GM18858 (cell line): ENCODE results near the gene NXPH4.

Source experiments
- ATAC-seq: cut with Tn5 transposase; IDR thresholded peaks from one replicate; pipeline ENCODE4 v1.9.1; 2021; ENCODE audit not compliant: unreplicated experiment

NXPH4 gene

DNA sequence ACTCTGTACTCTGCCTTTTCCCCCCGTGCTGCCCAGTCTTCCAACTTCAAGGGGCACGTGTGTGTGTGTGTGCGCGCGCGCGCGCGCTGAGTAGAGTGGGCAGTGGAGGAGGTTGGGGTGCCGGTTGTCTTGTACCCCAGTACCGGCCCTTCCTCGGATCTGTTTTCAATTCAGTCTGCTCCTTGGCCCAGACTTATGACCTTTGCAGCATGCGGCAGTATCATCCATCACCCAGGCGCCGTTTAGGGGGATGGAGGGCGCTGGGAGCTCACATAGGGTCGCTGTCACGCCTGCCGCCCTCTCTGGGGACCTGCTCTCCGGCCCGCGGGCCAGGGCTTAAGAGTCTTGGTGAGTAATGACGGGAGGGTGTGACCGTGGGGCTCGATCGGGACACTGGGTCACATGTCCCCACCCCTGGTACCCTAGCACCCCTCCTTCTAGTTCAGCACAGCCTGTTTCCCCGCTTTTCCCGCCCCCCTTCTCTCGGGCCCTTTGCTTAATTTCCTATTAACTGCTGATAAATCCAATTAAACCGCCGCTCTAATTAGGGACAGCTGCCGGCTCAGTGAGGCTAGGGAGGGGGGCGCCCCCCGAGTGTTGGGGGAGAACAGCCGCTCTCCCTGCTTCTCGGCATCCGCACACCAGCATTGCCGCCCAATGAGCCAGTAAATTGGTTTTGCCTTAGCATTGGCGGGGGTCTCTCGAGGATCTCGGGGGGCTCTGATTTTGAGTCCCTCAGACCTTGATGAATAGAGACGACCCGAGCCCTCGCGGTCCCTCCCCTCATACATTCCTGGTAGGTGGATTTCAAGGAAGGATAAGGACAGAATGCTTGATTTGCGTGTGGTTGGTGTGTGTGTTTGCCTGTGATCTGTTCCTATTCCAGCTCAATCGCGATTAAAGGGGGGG, 25.1 kb downstream of the NXPH4 start:
- ATAC-seq = no peak

DNA sequence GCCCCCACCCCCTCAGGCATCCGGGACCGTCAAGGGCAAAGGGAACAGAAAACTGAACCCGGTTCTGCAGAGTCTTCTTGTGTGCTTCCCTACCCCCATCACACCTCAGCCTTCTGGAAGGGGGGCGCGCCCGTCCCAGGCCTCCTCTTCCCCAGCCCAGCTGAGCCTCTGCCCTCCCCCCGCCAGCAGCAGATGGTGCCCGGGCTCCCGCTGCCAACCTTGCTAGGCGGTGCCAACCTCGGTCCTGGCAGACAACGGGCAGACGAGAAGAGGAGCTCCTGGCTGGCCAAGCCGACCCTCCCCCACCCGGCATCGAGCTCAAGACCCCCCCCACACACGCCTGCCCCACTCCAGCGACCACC, 25.7 kb downstream of the NXPH4 start:
- ATAC-seq = no peak

DNA sequence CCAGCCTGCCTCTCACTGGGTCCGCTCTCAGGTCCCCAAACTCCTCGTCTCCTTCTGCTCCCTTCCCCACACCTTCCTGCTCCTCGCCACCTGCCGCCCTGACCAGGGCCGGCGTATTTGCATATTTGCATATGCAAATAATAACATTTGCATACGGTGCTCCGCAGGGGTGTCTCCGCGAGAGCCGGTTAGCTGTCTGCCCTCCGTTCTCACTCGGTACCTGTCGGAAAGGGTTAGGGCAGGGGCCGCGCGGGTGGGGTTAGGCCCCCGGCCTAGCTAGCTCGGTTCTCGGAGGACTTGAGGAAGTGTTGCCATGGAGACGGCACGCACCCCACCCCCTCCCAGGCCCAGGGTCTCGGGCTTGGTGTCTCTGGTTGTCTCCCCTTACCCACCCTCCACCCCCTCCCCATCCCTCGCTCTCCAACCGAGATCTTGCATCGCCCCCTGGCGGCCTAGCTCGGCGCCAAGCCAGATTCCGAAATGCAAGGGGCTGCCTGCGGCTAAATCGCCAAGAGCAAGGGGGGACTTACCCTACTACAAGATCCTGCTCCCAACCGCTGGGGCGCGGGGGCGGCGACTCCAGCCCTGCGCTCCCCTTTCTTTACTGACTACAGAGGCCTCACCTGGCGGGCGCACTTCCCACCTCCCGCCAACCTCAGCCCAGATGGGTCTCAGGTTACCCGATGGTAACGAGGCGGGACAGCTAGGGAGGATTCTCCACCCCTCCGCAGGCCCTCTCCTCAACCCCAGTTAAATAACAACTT, 26.3 kb downstream of the NXPH4 start:
- ATAC-seq = peak; percentile 34

DNA sequence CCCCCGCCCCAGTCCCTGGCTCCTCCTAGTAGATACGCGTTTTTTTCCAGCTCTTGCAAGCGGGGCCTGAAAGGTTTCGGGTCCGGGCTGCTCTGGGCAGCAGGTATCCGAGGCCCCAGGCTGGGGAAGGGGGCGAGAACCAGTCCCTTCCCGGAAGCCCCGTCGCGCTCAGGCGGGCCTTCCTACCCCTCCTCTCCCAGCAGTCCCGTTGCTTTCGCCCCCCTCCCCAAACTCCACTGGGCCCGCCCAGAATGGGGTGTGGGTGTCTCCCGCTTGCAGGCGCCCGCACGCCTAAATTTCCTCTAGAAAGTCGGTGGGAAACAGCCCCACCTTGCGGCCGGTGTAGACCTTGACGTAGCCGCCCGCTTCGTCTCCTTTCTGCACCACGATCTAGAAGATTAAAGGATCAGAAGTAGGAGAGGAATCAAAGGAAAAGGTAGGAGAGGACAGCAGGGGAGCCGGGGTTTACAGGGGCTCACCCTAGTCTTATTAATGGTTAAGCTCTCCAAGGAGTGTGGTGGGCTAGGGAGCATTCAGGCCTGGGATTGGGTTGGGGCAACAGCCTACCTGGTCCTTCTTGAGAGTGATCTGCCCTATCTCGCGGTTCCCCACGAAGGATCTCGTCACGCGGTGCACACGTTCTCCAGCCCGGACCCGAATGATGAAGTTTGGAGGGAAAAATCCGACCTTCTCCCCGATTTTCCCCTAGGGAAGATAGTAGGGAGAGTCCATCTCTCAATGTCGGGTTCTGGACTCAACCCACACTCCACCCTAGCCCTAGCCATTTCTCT, 27.1 kb downstream of the NXPH4 start:
- ATAC-seq = no peak

DNA sequence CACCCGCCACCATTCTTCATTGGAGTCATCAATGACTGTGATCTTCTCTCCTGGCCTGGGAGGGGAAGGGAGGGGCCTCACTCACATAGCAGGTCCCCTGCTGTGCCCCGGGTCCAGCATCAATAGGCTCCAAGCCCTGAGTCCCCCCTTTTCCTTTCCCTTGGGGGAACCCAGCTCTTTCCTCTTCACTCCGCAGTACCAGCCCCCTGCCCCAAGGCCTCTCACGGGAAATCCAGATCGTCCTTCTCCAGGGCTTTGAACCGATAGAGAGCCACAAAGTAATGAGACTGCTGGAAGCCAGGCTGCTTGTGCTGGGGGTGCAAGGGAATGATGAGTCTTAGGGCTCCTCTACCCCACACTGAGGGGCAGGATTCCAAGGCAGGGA, 27.7 kb downstream of the NXPH4 start:
- no peak for ATAC-seq

DNA sequence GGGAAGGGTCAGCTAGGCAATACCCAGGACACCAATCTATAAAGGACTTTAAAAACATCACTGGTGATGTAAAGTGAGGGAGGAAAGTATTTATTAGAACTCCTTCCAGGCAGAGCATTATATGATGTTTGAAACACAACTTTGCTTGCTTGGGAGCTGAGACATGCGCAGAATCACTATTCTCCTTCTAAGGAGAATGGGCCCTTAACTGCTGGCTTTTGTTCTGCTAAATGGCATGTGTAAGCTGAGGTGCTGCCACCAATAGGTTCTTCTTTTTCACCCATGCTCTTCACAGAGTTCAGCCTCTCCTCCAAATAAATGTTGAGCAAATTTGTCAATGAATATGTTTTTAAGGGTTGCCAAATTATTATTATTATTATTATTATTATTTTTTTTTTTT, 30.4 kb downstream of the NXPH4 start:
- no peak for ATAC-seq

DNA sequence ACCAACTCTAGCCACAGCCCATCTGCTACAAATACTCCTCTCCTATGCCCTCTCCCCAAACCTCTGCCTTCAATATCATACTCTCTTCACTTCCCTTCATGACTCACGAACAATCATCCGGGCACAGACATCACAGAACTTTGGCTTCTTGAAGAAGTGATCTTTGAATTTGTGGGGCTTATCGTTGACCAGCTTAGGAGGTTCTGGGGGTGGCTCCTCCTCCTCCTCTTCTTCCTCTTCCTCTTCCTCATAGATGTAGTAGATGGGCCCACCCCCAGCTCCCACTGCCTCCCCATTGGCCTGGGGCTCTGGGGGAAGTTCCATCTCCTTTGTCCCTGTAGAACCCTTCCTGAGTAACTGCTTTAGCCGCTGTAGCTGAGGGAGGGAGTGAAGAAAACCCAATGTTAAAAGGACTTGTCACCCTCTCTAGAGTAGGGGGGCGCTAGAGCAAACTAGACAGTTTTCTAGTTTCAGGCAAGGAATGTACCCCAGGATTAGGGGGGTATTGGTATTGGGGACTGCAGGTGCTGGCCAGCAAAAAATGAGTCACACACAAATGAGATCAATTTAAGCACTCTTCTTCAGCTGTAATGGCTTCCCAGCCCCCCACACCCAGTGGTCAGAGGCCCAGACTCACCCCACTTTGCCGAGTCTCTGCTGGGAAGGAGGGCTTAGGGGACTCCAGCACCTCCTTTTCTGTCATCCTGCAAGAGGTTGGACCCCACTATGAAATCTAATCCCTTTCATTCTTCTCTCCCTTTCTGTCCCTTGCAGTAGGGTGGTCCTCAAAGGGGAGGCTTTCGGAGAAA, 32.5 kb downstream of the NXPH4 start:
- no peak for ATAC-seq

DNA sequence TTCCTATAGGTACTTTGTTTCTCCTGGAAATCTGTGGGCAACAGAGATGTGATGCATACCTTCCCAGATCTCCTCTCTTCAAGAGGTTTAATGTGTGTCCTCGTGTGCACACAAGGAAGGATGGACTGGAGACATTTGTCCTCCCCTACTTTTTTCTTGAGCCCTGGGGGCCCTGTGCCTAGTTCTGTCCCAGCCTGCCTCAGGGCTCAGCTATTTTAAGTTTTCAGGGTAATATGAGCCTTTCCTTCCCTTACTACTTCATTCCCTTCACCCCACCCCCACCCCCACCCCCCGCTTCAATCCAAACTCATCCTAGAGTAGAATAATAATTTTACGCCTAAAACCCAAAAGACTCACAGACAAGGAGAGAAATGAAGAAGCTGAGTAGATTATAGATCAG, 33.9 kb downstream of the NXPH4 start:
- ATAC-seq = no peak

DNA sequence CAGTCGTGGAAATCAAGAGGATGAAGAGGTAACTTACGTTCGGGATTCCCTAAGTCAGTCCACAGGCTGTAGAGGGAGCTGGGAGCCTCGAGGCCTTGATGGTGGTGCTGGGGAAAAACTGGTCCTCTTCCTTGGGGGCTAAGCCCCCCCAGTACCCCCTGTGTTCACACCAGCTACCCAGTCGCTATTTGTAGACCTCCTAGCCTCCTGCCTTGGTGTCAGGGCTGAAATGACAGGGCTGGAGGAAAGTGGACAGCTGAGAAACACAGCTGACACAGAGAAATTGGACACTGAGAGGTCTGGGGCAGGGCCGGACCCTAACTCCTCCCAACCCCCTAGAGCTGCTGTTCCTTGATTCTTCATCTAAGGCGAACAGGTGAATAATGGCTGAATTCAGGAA, 34.4 kb downstream of the NXPH4 start, which contains the start of gene STAC3:
TSS of gene STAC3 (minus strand) at position 232 of the 400 bp plus-strand sequence. CDS start 1,551 bp downstream, outside the sequence.
- no peak for ATAC-seq

DNA sequence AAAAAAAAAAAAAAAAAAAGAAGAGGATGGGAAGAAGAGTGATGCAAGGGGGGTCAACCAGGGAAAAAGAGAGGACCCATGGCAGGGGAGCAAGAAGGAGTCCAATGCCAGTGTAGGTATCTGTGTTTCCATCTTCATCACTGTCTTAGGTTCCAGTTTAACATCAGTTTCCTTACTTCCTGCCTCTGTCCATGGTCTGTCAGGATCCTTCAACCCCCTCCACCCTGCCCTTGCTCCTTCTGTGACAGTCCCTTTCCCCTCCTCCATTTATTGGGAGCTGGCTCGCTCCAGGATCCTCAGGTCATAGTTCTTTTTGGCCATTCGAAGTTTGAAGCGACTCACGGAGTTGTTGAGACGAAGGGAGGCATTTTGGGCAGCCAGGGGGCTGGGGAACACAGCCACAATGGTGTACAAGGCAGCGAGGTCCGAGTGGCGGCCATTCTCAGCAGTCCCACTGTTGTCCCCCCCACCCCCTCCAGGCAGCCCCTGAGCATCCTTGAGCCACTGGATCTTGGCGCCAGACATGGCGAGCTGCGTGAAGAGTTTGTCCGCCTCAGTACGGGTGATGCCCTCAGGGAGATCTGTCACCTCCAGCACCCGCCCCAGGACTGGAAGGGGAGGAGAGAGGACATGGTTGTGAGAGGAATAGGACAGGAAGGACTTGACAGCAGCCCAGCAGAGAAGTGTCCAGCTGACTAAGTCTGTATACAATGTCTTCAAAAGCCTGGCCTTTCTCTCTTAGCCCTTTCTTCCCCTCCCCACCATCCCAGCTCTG, 38.1 kb downstream of the NXPH4 start:
- no peak for ATAC-seq

DNA sequence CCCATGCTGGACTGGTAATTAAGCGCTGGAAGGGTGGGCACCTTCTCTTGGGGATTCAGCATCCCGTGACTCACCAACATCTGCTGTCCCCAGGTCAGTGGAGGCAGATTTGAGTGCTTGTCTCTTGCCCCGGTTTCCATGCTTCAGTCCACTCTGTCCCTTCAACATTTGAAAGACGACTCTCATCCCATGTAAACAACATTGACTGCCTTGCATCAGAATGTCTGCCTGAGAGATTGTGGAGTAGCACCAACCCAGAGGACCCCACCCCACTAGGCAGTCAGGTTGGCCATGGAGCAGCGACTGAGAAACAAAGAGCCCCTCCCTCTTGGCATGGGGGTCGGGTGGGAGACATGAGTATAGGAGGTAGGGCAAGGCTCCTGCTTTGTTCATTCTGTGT, 39.3 kb downstream of the NXPH4 start:
- ATAC-seq = no peak

DNA sequence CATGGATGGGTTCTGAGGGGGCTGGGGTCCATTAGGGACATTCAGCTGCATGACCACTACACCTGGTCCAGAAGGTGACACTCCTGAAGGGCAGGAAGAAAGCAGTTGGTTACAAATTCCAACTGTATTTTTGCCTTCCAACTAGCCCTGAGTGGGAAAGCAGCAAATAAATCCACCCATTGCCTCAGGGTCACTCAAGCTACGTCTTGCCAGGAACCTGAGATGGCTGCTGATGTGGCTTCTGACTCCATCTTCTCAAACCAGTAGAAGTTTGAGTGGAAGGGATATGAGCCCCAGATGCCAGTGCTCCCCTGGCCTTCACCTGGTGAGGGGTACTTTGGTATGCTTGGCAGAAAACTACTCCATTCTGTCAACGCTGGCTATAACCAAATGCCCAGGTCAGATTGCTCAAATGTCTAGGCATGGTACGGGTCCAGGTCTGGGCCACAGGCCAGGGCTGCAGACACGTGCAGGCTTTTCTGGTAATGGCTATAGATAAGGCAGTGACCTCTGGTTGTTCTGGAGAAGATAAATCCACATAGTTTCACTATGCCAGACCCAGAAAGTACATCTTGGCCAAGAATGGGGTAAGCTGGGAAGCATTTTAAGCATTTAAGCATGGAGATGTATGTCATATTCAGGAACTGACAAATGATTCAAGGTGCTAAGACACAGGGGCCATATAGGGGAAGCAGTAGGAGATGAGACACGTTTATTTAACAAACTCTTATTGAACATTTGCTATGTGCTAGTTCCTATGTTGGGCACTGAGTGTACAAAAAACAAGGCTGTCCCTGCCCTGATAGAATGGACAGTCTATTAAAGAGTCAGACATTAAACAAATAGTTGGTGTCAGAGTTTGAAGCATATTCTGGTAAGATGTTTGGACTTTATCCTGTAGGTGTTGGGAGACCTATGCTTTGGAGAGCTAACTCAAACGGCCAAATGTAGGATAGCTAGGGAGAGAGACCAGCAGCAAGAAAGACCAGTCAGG, 42.7 kb downstream of the NXPH4 start:
- ATAC-seq = no peak

DNA sequence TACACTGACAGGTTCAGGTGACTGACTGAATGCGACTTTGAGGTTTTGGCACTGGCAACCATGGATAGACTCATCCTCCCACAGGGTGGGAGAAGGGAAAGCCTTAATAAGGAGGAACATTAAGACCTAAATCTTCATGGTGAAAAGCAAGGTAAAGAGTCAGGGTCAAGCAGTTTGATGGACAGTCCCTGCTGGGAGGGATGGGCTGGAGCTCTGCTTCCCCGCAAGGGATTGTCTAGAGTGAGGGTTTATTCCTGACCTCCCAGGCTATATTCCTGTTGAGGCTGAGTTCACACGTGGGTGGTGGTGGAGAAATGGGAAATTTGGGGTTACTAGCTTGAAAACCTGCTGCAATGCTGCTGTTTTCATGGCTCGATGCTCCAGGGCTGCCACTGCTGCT, 43.8 kb downstream of the NXPH4 start:
- no peak for ATAC-seq

DNA sequence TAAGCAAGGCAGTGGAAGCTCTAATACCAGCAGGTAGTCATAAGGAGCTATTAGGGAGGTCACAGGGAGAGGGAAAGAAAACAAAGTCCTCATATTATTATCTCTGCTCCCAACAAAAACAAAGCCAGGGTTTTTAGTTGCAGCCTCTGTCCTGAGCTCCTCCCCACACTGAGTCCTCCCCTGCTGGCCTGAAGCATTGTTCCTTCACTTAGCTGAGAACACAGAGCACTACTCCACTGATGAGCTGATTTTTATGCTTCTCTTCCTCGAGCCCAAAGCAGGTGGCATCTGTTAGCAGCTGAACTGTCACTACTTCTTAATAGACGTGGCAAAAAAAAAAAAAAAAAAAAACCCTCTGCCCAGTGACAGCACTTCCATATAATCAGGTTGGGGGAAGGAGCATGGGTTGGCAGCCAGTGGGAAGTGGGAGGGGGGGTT, 44.9 kb downstream of the NXPH4 start:
- no peak for ATAC-seq

DNA sequence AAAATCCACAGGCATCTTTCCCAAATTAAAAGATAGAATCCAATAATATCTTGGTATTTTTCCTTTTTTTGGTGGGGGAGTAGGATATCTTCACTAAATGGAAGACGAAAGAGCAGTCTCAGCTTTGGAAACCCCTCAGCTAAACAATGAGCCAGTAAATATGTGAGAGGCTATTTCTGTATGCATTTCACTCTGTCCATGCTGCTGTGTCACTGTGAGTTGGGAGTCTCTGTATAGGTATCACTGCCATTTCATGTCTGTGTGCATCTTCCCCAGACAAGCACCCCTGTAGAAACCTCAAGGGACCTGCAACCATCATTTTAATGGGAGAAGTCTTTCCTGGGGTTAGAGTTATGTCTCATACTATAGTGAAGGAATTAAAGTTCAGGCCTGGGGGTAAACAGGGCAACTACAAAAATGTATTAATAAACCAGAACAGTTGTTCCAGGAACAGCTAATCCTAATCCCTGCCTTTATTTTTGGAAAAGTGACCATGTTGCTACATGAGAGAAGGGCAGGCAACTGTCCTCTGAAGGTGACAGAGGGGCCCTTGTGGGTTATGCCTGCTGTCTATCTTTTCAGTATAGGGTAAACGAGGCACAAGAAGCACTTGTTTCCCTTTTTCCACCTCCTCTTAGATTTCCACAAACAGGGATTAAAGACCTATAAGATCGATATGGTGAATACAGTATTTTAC, 45.7 kb downstream of the NXPH4 start:
- no peak for ATAC-seq

DNA sequence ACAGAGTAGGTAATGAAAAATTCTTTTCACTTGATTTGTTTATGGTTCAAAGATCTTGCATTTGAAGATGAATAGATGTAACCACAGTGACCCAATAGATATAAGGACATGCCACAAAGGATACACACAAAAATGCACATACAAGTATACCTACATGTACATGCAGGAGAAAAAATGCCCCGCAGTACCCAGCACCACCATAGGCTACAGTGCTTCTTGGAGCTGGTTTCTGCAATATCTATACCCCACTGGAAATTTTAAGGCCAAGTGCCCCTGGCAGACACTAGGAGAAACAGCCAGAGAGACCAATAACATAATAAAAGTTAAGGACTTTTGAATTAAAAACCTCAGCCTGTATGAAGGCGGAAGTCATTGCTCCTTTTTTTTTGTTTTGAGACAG, 46.5 kb downstream of the NXPH4 start:
- no peak for ATAC-seq

DNA sequence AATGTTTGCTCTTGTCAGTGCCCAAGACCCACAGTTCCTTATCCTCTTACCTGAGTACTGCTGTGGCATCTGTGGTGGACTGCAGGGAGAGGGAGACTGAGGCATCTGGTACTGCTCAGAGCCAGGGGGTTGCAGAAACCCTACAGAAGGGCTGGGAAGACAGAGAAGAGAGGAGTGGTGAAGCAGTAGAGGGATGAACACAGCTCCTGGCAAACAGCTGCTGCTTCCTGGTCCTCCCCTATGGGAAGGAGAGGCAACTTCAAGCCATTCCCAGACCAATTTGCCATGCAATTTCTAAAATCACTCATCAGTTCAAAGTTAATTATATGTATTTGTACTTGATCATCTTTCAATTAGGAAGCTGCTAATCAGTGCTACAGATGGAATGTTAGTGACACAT, 50.1 kb downstream of the NXPH4 start:
- ATAC-seq = no peak

DNA sequence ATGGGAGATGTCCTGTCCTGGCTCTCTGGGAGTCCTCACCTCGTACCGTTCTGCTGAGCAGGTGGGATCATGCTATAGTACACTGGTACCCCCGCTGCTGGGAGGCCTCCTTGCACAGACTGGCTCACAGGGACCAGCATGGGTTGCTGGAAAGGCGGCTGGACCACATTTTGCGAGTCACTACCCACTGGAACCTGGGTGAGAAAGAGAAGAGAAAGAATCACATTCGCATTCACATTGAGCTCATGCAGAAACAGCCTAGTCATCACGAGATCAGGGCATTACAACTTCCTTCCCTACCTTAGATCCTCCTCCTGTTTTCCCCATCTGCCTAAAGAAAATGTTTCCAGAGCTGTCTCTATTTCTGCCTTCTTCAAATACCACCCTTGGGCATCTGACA, 51.7 kb downstream of the NXPH4 start:
- no peak for ATAC-seq
